ENCODE results near the gene MUC13. TPM values are rescaled to one million over a fixed set of nuclear protein-coding genes. Genes with fewer than 3 reads are reported as not detected.
"Not testable (repeated sequence)": the region's sequence is repeated elsewhere in the genome, so short reads cannot be mapped to it uniquely, and the experiment has no call there.

MUC13 gene
- total RNA-seq: not detected in 2 replicates

GRCh38 chr3:124934577-124934976, at the start of gene MUC13:
Gene MUC13, minus strand, starts transcription at chr3:124934751. Its CDS starts 39 bp downstream, at chr3:124934712.
- DNase-seq: no peak

GRCh38 chr3:124982855-124983254, 48.3 kb upstream of the MUC13 start:
- DNase-seq: peak; percentile 44

- DNase-seq: no peak
Observed at GRCh38 chr3:124981472-124981871, 46.9 kb upstream of the MUC13 start.

- DNase-seq: no peak
Observed at GRCh38 chr3:124978627-124979026, 44.1 kb upstream of the MUC13 start.

- DNase-seq: no peak
Observed at GRCh38 chr3:124976383-124976782, 41.8 kb upstream of the MUC13 start.

GRCh38 chr3:124974691-124975090, 40.1 kb upstream of the MUC13 start:
- no peak for DNase-seq

- DNase-seq: no peak
Observed at GRCh38 chr3:124973290-124973689, 38.7 kb upstream of the MUC13 start.

GRCh38 chr3:124972457-124972856, 37.9 kb upstream of the MUC13 start:
- no peak for DNase-seq

- no peak for DNase-seq
Observed at GRCh38 chr3:124969963-124970722, 35.6 kb upstream of the MUC13 start.

GRCh38 chr3:124969190-124969589, 34.6 kb upstream of the MUC13 start:
- no peak for DNase-seq

- no peak for DNase-seq
Observed at GRCh38 chr3:124967964-124968363, 33.4 kb upstream of the MUC13 start.

- DNase-seq: no peak
Observed at GRCh38 chr3:124966521-124967445, 32.2 kb upstream of the MUC13 start.

GRCh38 chr3:124965413-124965812, 30.9 kb upstream of the MUC13 start:
- DNase-seq: peak; percentile 14

GRCh38 chr3:124964387-124964786, 29.8 kb upstream of the MUC13 start:
- no peak for DNase-seq

- peak; percentile 16 for DNase-seq
Observed at GRCh38 chr3:124963755-124964154, 29.2 kb upstream of the MUC13 start.

- DNase-seq: no peak
Observed at GRCh38 chr3:124962403-124962940, 27.9 kb upstream of the MUC13 start.

GRCh38 chr3:124960698-124961097, 26.1 kb upstream of the MUC13 start:
- no peak for DNase-seq

GRCh38 chr3:124960105-124960504, 25.6 kb upstream of the MUC13 start:
- no peak for DNase-seq

GRCh38 chr3:124957951-124958350, 23.4 kb upstream of the MUC13 start:
- not testable (repeated sequence) for DNase-seq

GRCh38 chr3:124952282-124952855, 17.8 kb upstream of the MUC13 start:
- no peak for DNase-seq

GRCh38 chr3:124951511-124952281, 17.1 kb upstream of the MUC13 start:
- DNase-seq: peak; percentile 27

GRCh38 chr3:124950026-124950425, 15.5 kb upstream of the MUC13 start:
- DNase-seq: no peak
